A549 (cell line): Measurements from ENCODE around the gene KCNQ1.

Source experiments
- CEBPB ChIP-seq, 2 experiments: fragments of >200 bp in 1 of 2; sonication (Bioruptor Twin) in 1 of 2; formaldehyde crosslinking in 1 of 2; IDR thresholded peaks; 2 replicates each; pipeline ENCODE4 v1.6.1; 2012 to 2016
- CHD2 ChIP-seq: fragments of 150-350 bp; IDR thresholded peaks from 2 replicates; pipeline ENCODE4 v1.6.1; 2014; ENCODE audit warnings: low read length; ENCODE audit not compliant: partially characterized antibody
- CHD4 ChIP-seq: fragments of 200-600 bp; sonication (generic); IDR thresholded peaks from 2 replicates; pipeline ENCODE4 v1.6.1; 2016; ENCODE audit warnings: antibody characterized with exemption, mild to moderate bottlenecking, borderline replicate concordance
- HOXA7 ChIP-seq: fragments of 250-450 bp; sonication (Bioruptor Pico); IDR thresholded peaks from 2 replicates; pipeline ENCODE4 v1.5.0; 2020; ENCODE audit warnings: mild to moderate bottlenecking, moderate library complexity
- TF ChIP-seq, protein P1 (sequence below): fragments of >200 bp; sonication (Bioruptor Twin); formaldehyde crosslinking; IDR thresholded peaks from 3 replicates; pipeline ENCODE4 v1.5.1; 2016

DNA sequence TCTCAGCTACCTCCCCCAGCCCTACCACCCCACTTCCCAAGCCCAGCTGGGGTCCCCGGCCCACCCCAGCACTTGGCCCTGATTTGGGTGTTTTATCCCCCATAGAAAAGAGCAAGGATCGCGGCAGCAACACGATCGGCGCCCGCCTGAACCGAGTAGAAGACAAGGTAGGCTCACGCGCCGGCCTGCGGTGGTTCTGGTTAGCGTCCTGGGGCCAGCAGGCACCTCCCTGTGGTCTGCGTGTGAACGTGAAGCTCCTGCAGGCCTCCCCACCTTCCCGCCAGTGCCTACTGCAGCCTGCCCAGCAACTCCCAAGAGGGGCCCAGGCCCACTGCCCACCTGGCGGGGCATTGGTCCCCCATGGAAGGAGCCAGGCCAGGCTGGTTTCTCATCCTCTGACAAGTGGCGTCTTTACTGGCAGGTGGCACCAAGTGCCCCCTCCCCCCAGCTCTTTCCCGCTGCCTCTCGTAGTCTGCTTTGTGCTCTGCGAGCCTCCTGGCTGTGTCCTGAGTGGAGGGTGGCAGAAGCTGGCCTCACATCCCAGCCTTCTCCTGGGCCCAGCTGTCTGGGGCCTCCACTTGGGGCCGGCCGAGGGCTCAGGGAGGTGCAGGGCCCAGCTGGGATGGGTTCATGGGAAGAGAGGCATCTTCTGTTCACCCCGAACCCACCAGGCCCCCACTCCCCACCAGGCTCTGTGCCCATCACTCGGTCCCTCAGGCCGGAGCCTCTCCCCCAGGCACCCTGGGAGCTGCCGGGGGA is 333.2 kb downstream of the KCNQ1 start:
- TF ChIP-seq HOXA7 (CRISPR knock-in tag) (no peak), CEBPB (IDR thresholded peaks at IDR 0.05) (no peak), CHD4 (no peak), CHD2 (no peak)
- TF ChIP-seq, protein P1, sequence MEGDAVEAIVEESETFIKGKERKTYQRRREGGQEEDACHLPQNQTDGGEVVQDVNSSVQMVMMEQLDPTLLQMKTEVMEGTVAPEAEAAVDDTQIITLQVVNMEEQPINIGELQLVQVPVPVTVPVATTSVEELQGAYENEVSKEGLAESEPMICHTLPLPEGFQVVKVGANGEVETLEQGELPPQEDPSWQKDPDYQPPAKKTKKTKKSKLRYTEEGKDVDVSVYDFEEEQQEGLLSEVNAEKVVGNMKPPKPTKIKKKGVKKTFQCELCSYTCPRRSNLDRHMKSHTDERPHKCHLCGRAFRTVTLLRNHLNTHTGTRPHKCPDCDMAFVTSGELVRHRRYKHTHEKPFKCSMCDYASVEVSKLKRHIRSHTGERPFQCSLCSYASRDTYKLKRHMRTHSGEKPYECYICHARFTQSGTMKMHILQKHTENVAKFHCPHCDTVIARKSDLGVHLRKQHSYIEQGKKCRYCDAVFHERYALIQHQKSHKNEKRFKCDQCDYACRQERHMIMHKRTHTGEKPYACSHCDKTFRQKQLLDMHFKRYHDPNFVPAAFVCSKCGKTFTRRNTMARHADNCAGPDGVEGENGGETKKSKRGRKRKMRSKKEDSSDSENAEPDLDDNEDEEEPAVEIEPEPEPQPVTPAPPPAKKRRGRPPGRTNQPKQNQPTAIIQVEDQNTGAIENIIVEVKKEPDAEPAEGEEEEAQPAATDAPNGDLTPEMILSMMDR, result no peak
